Activated CD8-positive, alpha-beta T cell treated with anti-CD3 and anti-CD28 coated beads, Interleukin-2, amount 10 ng/mL, durations not matched to agents 7 days and 5 days (primary cell): ENCODE measurements around the gene GPD1L. TPM values are rescaled to one million over a fixed set of nuclear protein-coding genes. Genes with fewer than 3 reads are reported as not detected.

Experiments used
- ATAC-seq: fragments of 150-1000 bp; cut with Tn5 transposase; one replicate; pipeline ENCODE4 v1.10.0; 2021; ENCODE audit warnings: moderate library complexity
- CTCF ChIA-PET: fragments of 350-600 bp; sonication (Branson Sonifier 250); formaldehyde crosslinking; loops from one replicate; lab custom pipeline; 2021; ENCODE audit warnings: antibody characterized with exemption; lab: Charles Lee
- POLR2A ChIA-PET: fragments of 350-600 bp; sonication (Branson Sonifier 250); formaldehyde crosslinking; loops from one replicate; lab custom pipeline; 2021; ENCODE audit warnings: antibody characterized with exemption; lab: Charles Lee
- DNase-seq: peaks from one replicate; pipeline ENCODE4 v3.0.0-alpha.2; 2020
- H3K27ac Mint-ChIP-seq: one replicate; pipeline ENCODE4 v1.8.0; 2021; ENCODE audit warnings: mild to moderate bottlenecking, mixed read lengths
- H3K27me3 Mint-ChIP-seq: one replicate; pipeline ENCODE4 v1.8.0; 2021; ENCODE audit warnings: low read depth, mixed read lengths
- H3K36me3 Mint-ChIP-seq: one replicate; pipeline ENCODE4 v1.8.0; 2021; ENCODE audit warnings: low read depth, mixed read lengths
- H3K4me1 Mint-ChIP-seq: one replicate; pipeline ENCODE4 v1.8.0; 2021; ENCODE audit warnings: low read depth, mixed read lengths
- H3K4me3 Mint-ChIP-seq: one replicate; pipeline ENCODE4 v1.8.0; 2021; ENCODE audit warnings: mild to moderate bottlenecking, mixed read lengths
- H3K9me3 Mint-ChIP-seq: one replicate; pipeline ENCODE4 v1.8.0; 2022; ENCODE audit warnings: mixed read lengths; ENCODE audit not compliant: insufficient read depth
- total RNA-seq, 2 experiments: library from RNA; stranded (reverse); gene quantifications; one replicate each; pipeline ENCODE4 v1.2.3, GENCODE V29; 2021

GPD1L gene
- total RNA-seq, 2 experiments from 2014 or later: 33.8 to 37.0 TPM

DNA sequence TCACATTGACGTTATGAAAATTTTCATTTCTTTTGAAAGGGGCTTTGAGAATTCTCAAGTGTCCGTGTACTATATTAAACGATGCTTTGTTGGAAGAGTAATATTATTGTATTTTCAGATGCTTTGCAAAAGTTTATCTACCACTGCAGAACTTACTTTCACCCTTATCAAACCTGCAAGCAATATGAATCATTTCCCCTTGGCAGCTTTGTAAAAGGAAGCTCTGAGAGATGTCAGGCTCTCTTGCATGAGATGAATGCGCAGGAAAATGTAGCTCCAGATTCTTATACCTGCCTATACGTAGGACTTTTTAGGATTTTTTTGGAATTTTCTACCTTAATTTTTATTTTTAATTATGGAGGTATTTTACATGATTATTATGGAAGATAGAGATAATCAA, 34.5 kb downstream of the GPD1L start:
- Mint-ChIP-seq H3K27me3 (no peaks in the 10 kb centered on the region), H3K4me3 (no peak overlapping the region), H3K36me3 (peaks cover 40% of the 10 kb centered on the region), H3K27ac (no peak overlapping the region), H3K4me1 (peaks cover 24% of the 10 kb centered on the region), H3K9me3 (no peaks in the 10 kb centered on the region)
- POLR2A ChIA-PET: no interaction called here
- DNase-seq (no peak), ATAC-seq (no peak)
- CTCF ChIA-PET: interaction anchor here (3.3 kb wide), 1 partner anchor 122 kb away, joined by 12 read pairs; no protein-coding TSS in a partner anchor

DNA sequence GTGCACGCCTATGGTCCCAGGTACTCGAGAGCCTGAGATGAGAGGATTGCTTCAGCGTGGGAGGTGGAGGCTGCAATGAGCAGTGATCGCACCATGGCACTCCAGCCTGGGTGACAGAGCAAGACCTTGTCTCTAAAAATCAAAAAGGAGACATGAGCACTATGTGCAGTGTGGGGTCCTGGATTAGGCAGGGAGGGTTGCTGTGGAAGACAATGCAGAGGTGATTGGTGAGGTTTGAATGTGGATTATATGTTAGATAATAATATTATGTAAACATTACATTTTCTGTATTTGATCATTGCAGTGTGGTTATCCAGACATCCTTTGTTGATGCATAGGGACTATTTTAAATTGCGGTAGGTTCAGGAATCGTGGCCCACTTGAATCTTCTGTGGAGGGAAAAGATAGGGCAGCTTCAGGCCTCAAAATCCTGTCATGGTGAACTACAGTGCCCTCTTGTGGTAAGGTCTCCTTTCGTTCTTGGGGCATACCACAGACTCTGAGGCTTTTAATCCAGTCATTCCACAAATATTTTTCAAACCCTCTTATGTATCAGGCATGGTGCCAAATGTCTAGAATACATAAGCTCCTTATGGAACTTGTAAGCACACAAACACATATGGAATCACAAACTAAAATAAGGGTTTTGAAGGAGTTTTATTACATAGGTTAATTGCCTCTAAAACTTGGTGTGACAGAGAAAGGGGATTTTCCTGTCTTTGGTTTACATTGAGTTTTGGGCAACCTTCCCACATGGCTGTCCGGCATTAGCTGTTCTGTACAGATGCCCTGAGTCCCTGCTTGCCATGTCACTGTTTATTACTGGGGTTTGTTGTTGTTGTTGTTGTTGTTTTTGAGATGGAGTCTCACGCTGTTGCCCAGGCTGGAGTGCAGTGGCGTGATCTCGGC, 37.7 kb downstream of the GPD1L start:
- no peak overlapping the region for H3K4me3 Mint-ChIP-seq
- no peaks in the 10 kb centered on the region for H3K9me3 Mint-ChIP-seq
- H3K27ac Mint-ChIP-seq: no peak overlapping the region
- POLR2A ChIA-PET: no interaction called here
- H3K4me1 Mint-ChIP-seq: peaks cover 20% of the 10 kb centered on the region
- H3K36me3 Mint-ChIP-seq: peaks cover 38% of the 10 kb centered on the region
- CTCF ChIA-PET: interaction anchor here (0.8 to 3.0 kb wide), 13 partner anchors 9 to 498 kb away, joined by 3 to 69 read pairs (median 4); no protein-coding TSS in a partner anchor
- DNase-seq (peak; percentile 67), ATAC-seq (peak; percentile 72)
- H3K27me3 Mint-ChIP-seq: no peaks in the 10 kb centered on the region

DNA sequence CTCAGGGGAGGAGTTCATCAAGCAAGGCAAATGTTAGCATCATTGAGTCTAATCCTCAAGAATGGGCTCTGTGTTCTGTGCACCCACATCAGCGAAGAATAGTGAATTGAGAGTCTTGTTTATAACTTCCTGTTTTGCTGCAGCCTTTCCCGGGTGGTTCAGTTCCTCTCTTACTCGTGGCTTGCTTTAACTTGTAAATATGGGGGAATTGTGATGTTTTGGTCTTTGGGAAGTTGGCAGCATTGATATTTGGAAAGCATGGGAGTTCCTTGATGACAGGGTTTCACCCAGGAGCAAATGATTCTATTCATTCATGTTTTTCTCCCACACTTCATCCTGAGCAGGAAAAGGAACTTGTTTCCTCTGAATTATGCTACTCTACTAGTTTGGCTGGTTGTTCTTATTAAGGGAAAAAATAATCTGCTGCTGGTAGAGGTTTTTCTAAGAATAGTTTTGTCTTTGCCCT, 40.4 kb downstream of the GPD1L start:
- peaks cover 34% of the 10 kb centered on the region for H3K36me3 Mint-ChIP-seq
- peak overlapping the region; percentile 4 for H3K27ac Mint-ChIP-seq
- POLR2A ChIA-PET: no interaction called here

DNA sequence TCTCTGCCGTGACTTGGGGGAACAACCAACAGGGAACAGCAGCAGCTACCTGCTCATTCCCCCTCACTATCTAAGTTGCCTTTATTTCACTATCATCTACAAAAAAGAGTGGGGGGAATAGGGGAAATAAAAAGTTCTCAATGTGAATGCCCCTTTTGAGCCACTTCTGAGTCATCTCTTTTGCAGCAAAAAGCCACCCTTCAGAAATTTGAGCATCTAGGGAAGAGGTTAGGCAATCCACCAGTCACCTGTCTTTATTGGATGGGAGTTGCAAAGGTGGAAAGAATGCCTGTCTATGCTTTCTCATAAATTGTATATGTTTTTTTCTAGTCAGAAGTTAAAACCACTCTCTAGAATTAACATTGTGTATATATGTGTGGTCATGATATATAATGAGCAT, 41.1 kb downstream of the GPD1L start:
- H3K27me3 Mint-ChIP-seq: no peaks in the 10 kb centered on the region
- H3K4me1 Mint-ChIP-seq: peaks cover 15% of the 10 kb centered on the region
- H3K9me3 Mint-ChIP-seq: no peaks in the 10 kb centered on the region
- DNase-seq (no peak), ATAC-seq (no peak)
- ChIA-PET CTCF (no interaction called here), POLR2A (no interaction called here)
- H3K36me3 Mint-ChIP-seq: peaks cover 35% of the 10 kb centered on the region
- no peak overlapping the region for H3K27ac Mint-ChIP-seq
- H3K4me3 Mint-ChIP-seq: no peak overlapping the region

More for the DNA sequence above, 40.4 kb downstream of the GPD1L start:
- CTCF ChIA-PET: interaction anchor here (3.0 kb wide), 1 partner anchor 128 kb away, joined by 69 read pairs; no protein-coding TSS in a partner anchor
- no peak overlapping the region for H3K4me3 Mint-ChIP-seq
- H3K4me1 Mint-ChIP-seq: peaks cover 15% of the 10 kb centered on the region
- DNase-seq: no peak
- ATAC-seq: no peak
- H3K9me3 Mint-ChIP-seq: no peaks in the 10 kb centered on the region
- no peaks in the 10 kb centered on the region for H3K27me3 Mint-ChIP-seq

DNA sequence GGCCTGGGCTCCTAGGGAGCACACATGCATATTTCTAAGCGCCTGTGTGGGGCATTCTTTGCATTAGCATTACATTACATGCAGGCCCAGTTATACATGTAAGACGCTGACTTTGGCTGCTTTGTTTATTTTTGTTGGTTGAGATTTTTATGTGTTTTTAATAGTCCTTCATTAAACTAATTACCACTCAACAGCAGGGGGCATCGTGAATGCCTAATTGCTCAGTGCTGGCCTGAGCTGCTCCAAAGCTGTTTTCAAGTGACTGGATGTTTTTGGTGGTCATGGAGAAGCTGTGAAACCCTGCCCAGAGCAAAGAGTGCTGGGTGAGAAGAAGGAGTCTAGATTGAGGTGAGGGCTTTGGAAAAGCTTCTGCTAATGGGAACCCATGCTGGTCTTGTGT, 41.5 kb downstream of the GPD1L start:
- CTCF ChIA-PET: no interaction called here
- Mint-ChIP-seq H3K27ac (no peak overlapping the region), H3K9me3 (no peaks in the 10 kb centered on the region)

DNA sequence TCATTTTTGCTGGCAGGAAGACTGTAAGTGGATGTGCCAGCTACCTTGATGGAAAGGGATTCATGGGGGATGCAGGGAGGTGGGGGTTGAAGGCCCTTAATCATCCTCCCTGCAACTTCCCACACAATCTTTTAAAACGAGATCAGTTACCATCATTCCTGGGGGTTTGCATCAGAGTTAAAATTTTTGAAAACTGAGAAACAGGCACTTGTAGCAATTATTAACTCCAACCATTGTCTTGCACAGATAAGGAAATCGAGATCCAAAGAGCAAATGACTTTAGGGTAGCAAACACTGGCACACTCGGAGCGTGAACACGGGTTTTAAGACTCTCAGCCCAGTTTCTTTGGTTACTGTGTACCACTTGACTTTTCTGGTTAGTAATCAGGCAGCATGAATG, 41.9 kb downstream of the GPD1L start:
- H3K9me3 Mint-ChIP-seq: no peaks in the 10 kb centered on the region
- H3K4me3 Mint-ChIP-seq: no peak overlapping the region
- H3K27me3 Mint-ChIP-seq: no peaks in the 10 kb centered on the region
- DNase-seq (no peak), ATAC-seq (no peak)
- no peak overlapping the region for H3K27ac Mint-ChIP-seq
- peaks cover 15% of the 10 kb centered on the region for H3K4me1 Mint-ChIP-seq
- H3K36me3 Mint-ChIP-seq: peaks cover 33% of the 10 kb centered on the region
- ChIA-PET POLR2A (no interaction called here), CTCF (no interaction called here)

More for the DNA sequence above, 41.5 kb downstream of the GPD1L start:
- POLR2A ChIA-PET: no interaction called here
- no peaks in the 10 kb centered on the region for H3K27me3 Mint-ChIP-seq
- H3K36me3 Mint-ChIP-seq: peaks cover 35% of the 10 kb centered on the region
- H3K4me1 Mint-ChIP-seq: peaks cover 15% of the 10 kb centered on the region
- DNase-seq: no peak
- no peak for ATAC-seq
- no peak overlapping the region for H3K4me3 Mint-ChIP-seq

DNA sequence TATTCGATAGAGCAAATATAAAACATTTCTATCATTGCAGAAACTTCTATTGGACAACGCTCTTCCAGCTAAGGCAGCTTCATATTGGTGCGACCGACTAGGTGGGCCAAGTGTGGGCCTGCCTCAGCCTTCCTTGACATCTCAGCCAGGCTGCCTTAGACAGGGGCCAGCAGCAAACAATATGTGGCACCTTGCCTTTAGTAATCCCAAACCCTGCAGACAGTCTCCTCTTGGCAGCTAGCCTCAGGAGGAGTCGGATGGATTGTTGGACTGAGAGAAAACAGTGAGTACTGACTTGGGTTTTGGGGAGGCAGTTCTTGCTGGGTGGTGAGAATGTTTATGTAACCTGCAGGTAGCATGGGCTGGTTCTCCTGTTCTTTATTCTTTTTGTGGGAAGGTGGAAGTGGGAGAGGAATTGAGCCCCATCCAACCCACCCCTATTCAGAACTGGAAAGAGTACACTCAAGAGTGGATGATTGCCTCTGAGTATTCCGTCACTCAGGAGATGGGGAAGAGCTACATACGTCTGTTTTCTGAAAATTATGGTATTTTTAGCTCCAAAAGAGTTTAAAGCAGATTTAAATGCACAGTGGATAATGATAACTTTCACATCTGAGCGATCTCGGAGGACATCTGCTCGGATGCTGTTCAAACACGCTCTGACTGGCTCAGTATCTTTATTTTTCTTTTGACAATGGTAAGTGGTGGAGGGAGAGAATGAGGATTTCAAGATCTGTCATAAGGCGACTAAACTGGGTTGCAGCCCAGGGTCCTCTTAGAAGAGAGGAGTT, 47.2 kb downstream of the GPD1L start:
- H3K27ac Mint-ChIP-seq: no peak overlapping the region
- POLR2A ChIA-PET: interaction anchor here (1.3 kb wide), 1 partner anchor 135 kb away, joined by 3 read pairs; no protein-coding TSS in a partner anchor
- H3K4me1 Mint-ChIP-seq: no peaks in the 10 kb centered on the region
- H3K4me3 Mint-ChIP-seq: no peak overlapping the region
- H3K27me3 Mint-ChIP-seq: no peaks in the 10 kb centered on the region
- DNase-seq (no peak), ATAC-seq (no peak)
- CTCF ChIA-PET: interaction anchor here (1.0 to 2.3 kb wide), 7 partner anchors 9 to 137 kb away, joined by 3 to 18 read pairs (median 5); no protein-coding TSS in a partner anchor
- no peaks in the 10 kb centered on the region for H3K9me3 Mint-ChIP-seq
- H3K36me3 Mint-ChIP-seq: peaks cover 22% of the 10 kb centered on the region

DNA sequence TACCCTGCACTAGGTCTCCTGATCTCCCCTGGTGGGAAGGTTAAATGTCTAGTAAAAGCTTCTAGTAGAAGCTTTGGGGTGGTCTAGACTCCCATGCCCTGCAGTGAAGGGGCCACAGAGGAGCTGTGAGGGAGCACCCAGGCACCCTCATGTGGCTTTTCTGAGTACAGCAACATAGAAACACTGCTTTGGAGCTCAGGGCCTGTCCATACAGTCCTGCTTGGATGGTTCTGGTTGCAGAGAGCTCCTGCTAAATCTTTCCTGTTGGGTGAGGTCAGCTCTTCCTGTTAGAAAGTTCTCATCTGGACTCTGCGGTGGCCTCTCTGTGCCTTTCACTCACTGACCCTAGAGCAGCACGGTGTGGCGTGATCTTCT, 47.8 kb downstream of the GPD1L start:
- Mint-ChIP-seq H3K4me3 (no peak overlapping the region), H3K27ac (no peak overlapping the region), H3K36me3 (peaks cover 23% of the 10 kb centered on the region), H3K27me3 (no peaks in the 10 kb centered on the region), H3K4me1 (no peaks in the 10 kb centered on the region), H3K9me3 (no peaks in the 10 kb centered on the region)
- ATAC-seq: peak; percentile 33
- ChIA-PET POLR2A (interaction anchor here (1.3 kb wide), 1 partner anchor 135 kb away, joined by 3 read pairs; no protein-coding TSS in a partner anchor), CTCF (interaction anchor here (1.0 to 2.3 kb wide), 6 partner anchors 10 to 138 kb away, joined by 3 to 18 read pairs (median 7); no protein-coding TSS in a partner anchor)
- no peak for DNase-seq

DNA sequence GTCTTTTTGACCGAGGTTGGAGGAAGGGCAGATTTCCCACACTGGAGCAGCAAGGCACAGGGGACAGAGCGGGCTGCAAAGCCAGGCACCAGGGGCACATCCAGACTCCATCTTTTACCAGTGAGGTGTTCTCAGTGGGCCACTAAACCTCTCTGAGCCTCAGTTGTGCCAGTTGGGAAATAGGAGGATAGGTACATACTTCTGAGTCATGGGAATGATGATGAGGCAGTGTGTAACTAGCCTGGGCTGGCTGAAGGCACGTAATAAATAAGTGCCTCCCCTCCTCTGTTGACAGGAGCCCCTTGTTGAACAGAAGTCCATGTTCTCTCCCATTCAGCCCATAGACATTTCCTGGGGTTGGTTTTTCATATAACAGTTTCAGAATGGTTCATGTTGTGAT, 48.7 kb downstream of the GPD1L start:
- DNase-seq: no peak
- no peak overlapping the region for H3K27ac Mint-ChIP-seq
- no peak for ATAC-seq
- CTCF ChIA-PET: interaction anchor here (1.0 to 2.3 kb wide), 4 partner anchors 11 to 136 kb away, joined by 5 to 18 read pairs (median 10); no protein-coding TSS in a partner anchor
- peaks cover 26% of the 10 kb centered on the region for H3K36me3 Mint-ChIP-seq
- no peaks in the 10 kb centered on the region for H3K4me1 Mint-ChIP-seq
- H3K4me3 Mint-ChIP-seq: no peak overlapping the region
- POLR2A ChIA-PET: no interaction called here
- no peaks in the 10 kb centered on the region for H3K27me3 Mint-ChIP-seq
- no peaks in the 10 kb centered on the region for H3K9me3 Mint-ChIP-seq

DNA sequence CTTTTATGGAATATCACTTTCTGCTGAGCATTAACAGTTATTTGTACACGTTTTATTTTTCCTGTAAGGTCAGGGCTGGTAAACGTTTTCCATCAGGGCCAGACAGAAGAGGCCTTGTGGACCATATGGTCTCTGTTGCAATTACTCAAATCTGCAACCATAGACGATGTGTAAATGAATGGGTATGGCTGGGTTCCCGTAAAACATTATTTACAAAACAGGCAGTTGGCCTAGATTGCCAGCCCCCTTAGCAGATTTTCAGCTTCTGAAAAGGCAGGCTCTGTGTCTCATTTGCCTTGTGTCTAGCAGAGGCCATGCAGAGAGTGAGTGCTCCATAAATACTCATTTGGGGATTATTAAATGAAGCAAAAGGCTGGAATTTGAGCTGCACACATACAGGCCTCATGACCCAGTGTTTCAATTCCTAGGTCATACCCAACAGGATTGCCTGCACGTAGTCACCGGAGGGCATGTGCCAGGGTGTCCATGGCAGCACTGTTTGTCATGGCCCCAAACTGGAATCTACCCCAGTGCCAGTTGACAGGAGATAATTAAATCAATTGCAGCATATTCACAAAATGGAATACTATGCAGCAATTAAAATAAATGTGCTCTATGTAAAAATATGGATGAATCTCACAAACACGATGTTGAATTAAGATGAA, 51.3 kb downstream of the GPD1L start:
- Mint-ChIP-seq H3K4me1 (no peaks in the 10 kb centered on the region), H3K9me3 (no peaks in the 10 kb centered on the region), H3K27me3 (no peaks in the 10 kb centered on the region), H3K4me3 (no peak overlapping the region), H3K27ac (no peak overlapping the region), H3K36me3 (peaks cover 28% of the 10 kb centered on the region)
- ChIA-PET POLR2A (interaction anchor here (0.6 kb wide), 1 partner anchor 76 kb away, joined by 5 read pairs; no protein-coding TSS in a partner anchor), CTCF (interaction anchor here (1.0 kb wide), 1 partner anchor 139 kb away, joined by 3 read pairs; no protein-coding TSS in a partner anchor)
- ATAC-seq (no peak), DNase-seq (no peak)

DNA sequence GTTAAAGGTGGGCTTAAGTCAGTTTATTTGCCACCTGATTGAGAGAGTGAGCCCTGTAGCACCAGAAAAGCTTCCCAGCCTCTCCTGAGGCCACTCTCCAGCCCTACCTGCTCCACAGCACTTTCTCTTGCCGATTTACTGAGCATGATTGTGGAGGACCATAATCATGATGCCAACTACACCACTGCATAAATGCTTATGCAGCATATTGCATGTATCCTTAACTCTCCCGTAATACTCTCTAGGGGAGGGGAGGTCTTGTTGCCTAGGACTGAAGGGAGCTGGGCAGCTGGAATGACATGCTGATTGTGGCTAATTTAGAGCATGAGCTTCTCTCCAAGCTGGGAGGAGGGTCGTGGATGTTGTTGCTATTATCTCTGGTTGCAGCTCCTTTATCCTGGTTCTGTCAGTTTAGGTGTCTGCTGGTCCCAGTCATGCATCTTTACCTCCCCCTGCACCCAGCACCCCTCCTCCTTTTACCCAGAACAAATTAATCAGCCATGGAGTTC, 54.3 kb downstream of the GPD1L start:
- no peak for ATAC-seq
- Mint-ChIP-seq H3K27ac (no peak overlapping the region), H3K36me3 (peaks cover 35% of the 10 kb centered on the region), H3K4me1 (no peaks in the 10 kb centered on the region), H3K27me3 (no peaks in the 10 kb centered on the region), H3K9me3 (no peaks in the 10 kb centered on the region), H3K4me3 (no peak overlapping the region)
- DNase-seq: no peak
- ChIA-PET POLR2A (interaction anchor here (0.6 kb wide), 1 partner anchor 320 kb away, joined by 4 read pairs; no protein-coding TSS in a partner anchor), CTCF (interaction anchor here (1.1 kb wide), 1 partner anchor 15 kb away, joined by 3 read pairs; no protein-coding TSS in a partner anchor)
